Measurements from ENCODE around the gene SMIM3.
"Not testable (repeated sequence)": the region's sequence is repeated elsewhere in the genome, so short reads cannot be mapped to it uniquely, and the experiment has no call there.

The SMIM3 gene

DNA sequence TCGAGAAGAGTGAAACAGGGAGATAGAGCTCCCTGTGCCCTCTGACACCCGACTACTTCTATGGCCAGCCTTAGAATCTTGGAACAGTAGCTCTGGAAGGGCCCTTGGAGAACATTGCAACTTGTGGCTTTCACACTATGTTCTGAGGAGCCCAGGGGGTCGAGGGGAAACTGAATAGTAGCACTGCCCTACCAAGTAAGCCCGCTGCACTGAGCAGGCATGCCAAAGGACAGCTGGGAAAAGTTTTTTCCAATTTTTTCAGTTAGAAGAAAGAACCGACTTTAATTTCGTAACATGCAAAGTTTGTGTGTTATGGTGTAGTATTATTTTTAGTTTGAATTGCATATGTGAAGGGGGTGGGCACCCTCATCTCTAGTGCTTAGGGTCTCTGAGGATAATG is 10.9 kb downstream of the SMIM3 start:
- no peaks in the 10 kb centered on the region for H3K9me3 ChIP-seq (ENCODE audit: insufficient read depth, low read length)
- H3K4me3 ChIP-seq (ENCODE audit: insufficient read depth, low read length, poor library complexity, severe bottlenecking) = no peak overlapping the region
- no peaks in the 10 kb centered on the region for H3K79me2 ChIP-seq (ENCODE audit: insufficient read depth, low read length)
- no peaks in the 10 kb centered on the region for H3K36me3 ChIP-seq (ENCODE audit: low read length)
- no peaks in the 10 kb centered on the region for H3K9me2 ChIP-seq (replicated peaks; ENCODE audit: insufficient read depth, low read length)
- no peak overlapping the region for H3K9ac ChIP-seq (ENCODE audit: low read length)
- H3K27ac ChIP-seq (ENCODE audit: low read depth, low read length) = no peak overlapping the region
- TF ChIP-seq, protein P1, sequence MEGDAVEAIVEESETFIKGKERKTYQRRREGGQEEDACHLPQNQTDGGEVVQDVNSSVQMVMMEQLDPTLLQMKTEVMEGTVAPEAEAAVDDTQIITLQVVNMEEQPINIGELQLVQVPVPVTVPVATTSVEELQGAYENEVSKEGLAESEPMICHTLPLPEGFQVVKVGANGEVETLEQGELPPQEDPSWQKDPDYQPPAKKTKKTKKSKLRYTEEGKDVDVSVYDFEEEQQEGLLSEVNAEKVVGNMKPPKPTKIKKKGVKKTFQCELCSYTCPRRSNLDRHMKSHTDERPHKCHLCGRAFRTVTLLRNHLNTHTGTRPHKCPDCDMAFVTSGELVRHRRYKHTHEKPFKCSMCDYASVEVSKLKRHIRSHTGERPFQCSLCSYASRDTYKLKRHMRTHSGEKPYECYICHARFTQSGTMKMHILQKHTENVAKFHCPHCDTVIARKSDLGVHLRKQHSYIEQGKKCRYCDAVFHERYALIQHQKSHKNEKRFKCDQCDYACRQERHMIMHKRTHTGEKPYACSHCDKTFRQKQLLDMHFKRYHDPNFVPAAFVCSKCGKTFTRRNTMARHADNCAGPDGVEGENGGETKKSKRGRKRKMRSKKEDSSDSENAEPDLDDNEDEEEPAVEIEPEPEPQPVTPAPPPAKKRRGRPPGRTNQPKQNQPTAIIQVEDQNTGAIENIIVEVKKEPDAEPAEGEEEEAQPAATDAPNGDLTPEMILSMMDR (IDR thresholded peaks at IDR 0.05; ENCODE audit: insufficient read depth, low read length, poor library complexity, severe bottlenecking) = no peak
- TF ChIP-seq EZH2phosphoT487 (conservative IDR thresholded peaks at IDR 0.05; ENCODE audit: low read length) = no peak
- H4K20me1 ChIP-seq (ENCODE audit: low read depth, low read length) = no peaks in the 10 kb centered on the region
- H3F3A ChIP-seq (ENCODE audit: insufficient read depth) = no peaks in the 10 kb centered on the region
- no peak overlapping the region for H3K4me2 ChIP-seq (ENCODE audit: low read depth, low read length, poor library complexity, severe bottlenecking)
- no peak overlapping the region for H2AFZ ChIP-seq (ENCODE audit: low read depth, low read length, severe bottlenecking)
- H3K27me3 ChIP-seq (ENCODE audit: low read length) = no peaks in the 10 kb centered on the region

DNA sequence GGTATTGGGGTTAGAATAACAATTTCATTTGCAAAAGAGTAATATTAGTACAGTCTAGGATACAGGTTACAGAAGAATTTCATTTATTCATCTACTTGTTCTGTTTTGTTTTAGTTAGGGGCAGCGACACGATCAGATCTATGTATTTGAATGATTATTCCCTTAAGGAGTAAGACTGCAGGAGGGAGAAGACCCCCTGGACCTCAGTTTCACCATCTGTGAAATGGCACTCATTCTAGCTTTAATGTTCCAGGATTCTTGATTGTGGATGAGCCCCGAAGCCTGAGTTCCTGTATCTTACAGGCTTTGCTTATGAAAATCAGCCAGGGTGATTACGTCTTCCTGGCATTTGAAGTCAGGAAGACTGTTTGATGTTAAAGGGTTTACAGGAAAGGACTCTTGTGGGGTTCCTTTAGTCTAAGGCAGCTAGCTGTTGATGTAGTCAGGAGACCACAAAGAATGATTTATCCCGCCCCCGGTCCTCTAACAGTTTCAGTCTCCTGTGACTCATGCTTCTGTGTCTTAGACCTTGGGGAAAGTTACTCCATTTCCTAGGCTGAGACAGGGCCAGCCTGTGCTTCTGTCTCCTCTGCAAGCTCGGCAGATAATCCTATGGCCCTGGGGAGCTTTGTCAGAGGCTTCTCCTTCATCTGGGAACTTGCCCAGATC is 11.5 kb downstream of the SMIM3 start:
- H3K4me3 ChIP-seq (ENCODE audit: insufficient read depth, low read length, poor library complexity, severe bottlenecking) = no peak overlapping the region
- H3K4me2 ChIP-seq (ENCODE audit: low read depth, low read length, poor library complexity, severe bottlenecking) = no peak overlapping the region
- no peaks in the 10 kb centered on the region for H4K20me1 ChIP-seq (ENCODE audit: low read depth, low read length)
- H3K27ac ChIP-seq (ENCODE audit: low read depth, low read length) = no peak overlapping the region
- H3F3A ChIP-seq (ENCODE audit: insufficient read depth) = no peaks in the 10 kb centered on the region
- H3K9ac ChIP-seq (ENCODE audit: low read length) = no peak overlapping the region
- no peaks in the 10 kb centered on the region for H3K9me2 ChIP-seq (replicated peaks; ENCODE audit: insufficient read depth, low read length)
- no peaks in the 10 kb centered on the region for H3K36me3 ChIP-seq (ENCODE audit: low read length)
- H2AFZ ChIP-seq (ENCODE audit: low read depth, low read length, severe bottlenecking) = no peak overlapping the region
- no peak for TF ChIP-seq EZH2phosphoT487 (conservative IDR thresholded peaks at IDR 0.05; ENCODE audit: low read length)
- TF ChIP-seq, protein P1 (IDR thresholded peaks at IDR 0.05; ENCODE audit: insufficient read depth, low read length, poor library complexity, severe bottlenecking) = no peak
- no peaks in the 10 kb centered on the region for H3K9me3 ChIP-seq (ENCODE audit: insufficient read depth, low read length)
- no peaks in the 10 kb centered on the region for H3K79me2 ChIP-seq (ENCODE audit: insufficient read depth, low read length)
- H3K27me3 ChIP-seq (ENCODE audit: low read length) = no peaks in the 10 kb centered on the region

DNA sequence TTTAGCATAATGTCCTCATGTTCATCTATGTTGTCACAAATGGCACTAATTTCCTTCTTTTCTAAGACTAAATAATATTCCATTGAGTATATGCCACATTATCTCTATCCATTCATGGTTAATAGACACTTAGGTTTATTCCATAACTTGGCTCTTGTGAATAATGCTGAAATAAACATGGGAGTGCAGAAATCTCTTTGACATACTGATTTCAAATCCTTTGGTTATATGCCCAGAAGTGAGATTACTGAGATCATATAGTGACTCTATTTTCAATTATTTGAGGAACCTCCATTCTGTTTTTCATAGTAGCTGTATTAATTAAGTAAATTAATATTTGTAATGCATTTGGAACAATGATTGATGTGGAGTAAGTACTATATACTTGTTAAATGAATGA is 13.0 kb downstream of the SMIM3 start:
- Histone ChIP-seq H3K27ac (ENCODE audit: low read depth, low read length) (no peak overlapping the region), H3F3A (ENCODE audit: insufficient read depth) (no peaks in the 10 kb centered on the region), H4K20me1 (ENCODE audit: low read depth, low read length) (no peaks in the 10 kb centered on the region), H3K9ac (ENCODE audit: low read length) (no peak overlapping the region), H3K4me2 (ENCODE audit: low read depth, low read length, poor library complexity, severe bottlenecking) (no peak overlapping the region), H3K79me2 (ENCODE audit: insufficient read depth, low read length) (no peaks in the 10 kb centered on the region), H3K36me3 (ENCODE audit: low read length) (no peaks in the 10 kb centered on the region), H3K4me3 (ENCODE audit: insufficient read depth, low read length, poor library complexity, severe bottlenecking) (no peak overlapping the region), H3K27me3 (ENCODE audit: low read length) (no peaks in the 10 kb centered on the region), H2AFZ (ENCODE audit: low read depth, low read length, severe bottlenecking) (no peak overlapping the region), H3K9me2 (replicated peaks; ENCODE audit: insufficient read depth, low read length) (no peaks in the 10 kb centered on the region), H3K9me3 (ENCODE audit: insufficient read depth, low read length) (no peaks in the 10 kb centered on the region)
- no peak for TF ChIP-seq EZH2phosphoT487 (conservative IDR thresholded peaks at IDR 0.05; ENCODE audit: low read length)
- TF ChIP-seq, protein P1 (IDR thresholded peaks at IDR 0.05; ENCODE audit: insufficient read depth, low read length, poor library complexity, severe bottlenecking) = no peak

DNA sequence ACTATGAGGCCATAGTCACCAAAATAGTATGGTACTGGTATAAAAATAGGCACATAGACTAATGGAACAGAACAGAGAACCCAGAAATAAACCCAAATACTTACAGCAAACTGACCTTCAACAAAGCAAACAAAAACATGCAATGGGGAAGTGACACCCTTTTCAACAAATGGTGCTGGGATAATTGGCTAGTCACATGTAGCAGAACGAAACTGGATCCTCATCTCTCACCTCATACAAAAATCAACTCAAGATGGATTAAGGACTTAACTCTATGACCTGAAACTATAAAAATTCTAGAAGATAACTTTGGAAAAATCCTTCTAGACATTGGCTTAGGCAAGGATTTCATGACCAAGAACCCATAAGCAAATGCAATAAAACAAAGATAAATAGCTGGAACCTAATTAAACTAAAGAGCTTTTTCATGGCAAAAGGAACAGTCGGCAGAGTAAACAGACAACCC is 14.9 kb downstream of the SMIM3 start:
- H3K27me3 ChIP-seq (ENCODE audit: low read length); H3K9ac ChIP-seq (ENCODE audit: low read length); H3K27ac ChIP-seq (ENCODE audit: low read depth, low read length); H3K9me2 ChIP-seq (replicated peaks; ENCODE audit: insufficient read depth, low read length); H4K20me1 ChIP-seq (ENCODE audit: low read depth, low read length); H3K9me3 ChIP-seq (ENCODE audit: insufficient read depth, low read length); H3K4me3 ChIP-seq (ENCODE audit: insufficient read depth, low read length, poor library complexity, severe bottlenecking); H3K79me2 ChIP-seq (ENCODE audit: insufficient read depth, low read length); H3K4me2 ChIP-seq (ENCODE audit: low read depth, low read length, poor library complexity, severe bottlenecking); H3K36me3 ChIP-seq (ENCODE audit: low read length); H3F3A ChIP-seq (ENCODE audit: insufficient read depth); H2AFZ ChIP-seq (ENCODE audit: low read depth, low read length, severe bottlenecking): not testable (repeated sequence)
